Tibial nerve (tissue), 4 donors: Measurements from ENCODE around the gene ELOB. TPM values are rescaled to one million over a fixed set of nuclear protein-coding genes. Genes with fewer than 3 reads are reported as not detected.

ENCODE experiments used
- DNase-seq, 2 donors: peaks; one replicate each; pipeline ENCODE4 v3.0.0-alpha.2; 2019; ENCODE audit warnings: low spot score in 2 of 2
- H3K27ac ChIP-seq, 4 donors: fragments of 200-600 bp; sonication (generic) in 3 of 4; one replicate each; pipeline ENCODE4 v1.5.1; 2017 to 2019; ENCODE audit warnings: mild to moderate bottlenecking in 1 of 4
- H3K27me3 ChIP-seq, 2 donors: fragments of 200-600 bp; sonication (generic) in 1 of 2; one replicate each; pipeline versions ENCODE4 v1.5.1 to v1.6.0; 2017 to 2019
- H3K36me3 ChIP-seq, 3 donors: fragments of 200-600 bp; sonication (generic); one replicate each; pipeline ENCODE4 v1.5.1; 2018 to 2019
- H3K4me1 ChIP-seq, 4 donors: fragments of 200-600 bp; sonication (generic) in 3 of 4; one replicate each; pipeline ENCODE4 v1.5.1; 2017 to 2019
- H3K4me3 ChIP-seq, 4 donors: fragments of 200-600 bp; sonication (generic) in 3 of 4; one replicate each; pipeline ENCODE4 v1.5.1; 2017 to 2019; ENCODE audit warnings: mild to moderate bottlenecking in 1 of 4, moderate library complexity in 1 of 4
- H3K9me3 ChIP-seq, 4 donors: fragments of 200-600 bp; sonication (generic) in 3 of 4; one replicate each; pipeline ENCODE4 v1.5.1; 2017 to 2019
- EP300 ChIP-seq, 2 donors: sonication (generic); formaldehyde crosslinking; IDR thresholded peaks; one replicate each; pipeline ENCODE4 v1.6.1; 2017; ENCODE audit warnings: antibody characterized with exemption in 2 of 2, mild to moderate bottlenecking in 1 of 2
- POLR2A ChIP-seq, 2 donors: fragments of 450-650 bp; IDR thresholded peaks; one replicate each; pipeline ENCODE4 v1.6.1; 2017; ENCODE audit warnings: antibody characterized with exemption in 2 of 2, mild to moderate bottlenecking in 2 of 2, moderate library complexity in 2 of 2
- WGBS, 2 donors: methylation state at CpG; one replicate each; pipeline ENCODE4 v1.1.5; 2018; 5-methylcytosine and 5-hydroxymethylcytosine counted together
- total RNA-seq, 4 donors: library from RNA; depleted of rRNA; stranded (reverse); fragments of >200 nt; gene quantifications; one replicate each; pipeline ENCODE4 v1.1.0, GENCODE V29; 2016
- TF ChIP-seq, protein P1 (sequence below), 5 experiments: fragments of 200-600 bp in 3 of 5; fragments of 450-650 bp in 2 of 5; sonication (generic) in 3 of 5; IDR thresholded peaks; one replicate each; pipeline ENCODE4 v1.5.1; 2016 to 2019; ENCODE audit warnings: antibody characterized with exemption in 5 of 5, mild to moderate bottlenecking in 3 of 5, moderate library complexity in 2 of 5

ELOB gene
- total RNA-seq, 4 donors from 2014 or later, result 293 to 759 (median 513) TPM

DNA sequence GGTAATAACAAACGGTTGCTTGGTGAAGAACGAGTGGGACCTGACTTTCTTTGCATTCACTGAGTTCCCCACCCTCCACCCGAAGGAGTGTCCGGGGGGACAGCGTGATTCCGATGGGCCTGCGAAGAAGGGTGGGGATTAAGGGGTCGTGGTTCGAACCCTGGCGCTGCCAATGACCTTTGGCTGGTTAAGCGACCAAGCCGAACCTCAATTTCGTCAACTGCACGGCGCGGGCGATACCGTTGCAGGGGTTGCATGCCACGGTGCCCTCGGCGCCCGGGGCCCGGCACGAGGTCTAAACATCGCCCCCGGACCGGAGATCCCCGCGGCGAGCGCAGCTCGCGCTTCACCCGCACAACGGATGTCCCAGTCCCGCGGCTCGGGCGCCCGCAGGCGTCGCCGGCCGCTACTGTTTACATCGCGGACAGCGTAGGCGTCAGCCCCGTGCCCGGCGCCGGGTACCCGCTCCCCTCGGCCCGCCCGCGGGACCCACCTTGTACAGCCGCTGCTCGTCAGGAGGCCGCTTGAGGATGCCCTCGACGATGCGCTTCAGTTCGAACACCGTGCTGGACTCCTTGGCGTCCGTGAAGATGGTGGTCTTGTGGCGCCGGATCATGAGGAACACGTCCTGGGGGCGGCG lies 460 bp downstream of the ELOB start:
- Histone ChIP-seq H3K9me3 (no peaks in the 10 kb centered on the region), H3K27ac (peak overlapping the region; percentile 71 to 100 (median 88)), H3K36me3 (peaks cover 0 to 30% (median 4%) of the 10 kb centered on the region in 3 donors), H3K27me3 (no peaks in the 10 kb centered on the region), H3K4me3 (peak overlapping the region; percentile 96 to 100 (median 98)), H3K4me1 (peaks cover 0 to 67% (median 25%) of the 10 kb centered on the region in 4 donors)
- WGBS, 2 donors, result 1% methylated on average over 48 to 59 of the region's 72 CpGs
- no peak for DNase-seq
- TF ChIP-seq POLR2A (IDR thresholded peaks at IDR 0.05), result no peak
- TF ChIP-seq, protein P1, sequence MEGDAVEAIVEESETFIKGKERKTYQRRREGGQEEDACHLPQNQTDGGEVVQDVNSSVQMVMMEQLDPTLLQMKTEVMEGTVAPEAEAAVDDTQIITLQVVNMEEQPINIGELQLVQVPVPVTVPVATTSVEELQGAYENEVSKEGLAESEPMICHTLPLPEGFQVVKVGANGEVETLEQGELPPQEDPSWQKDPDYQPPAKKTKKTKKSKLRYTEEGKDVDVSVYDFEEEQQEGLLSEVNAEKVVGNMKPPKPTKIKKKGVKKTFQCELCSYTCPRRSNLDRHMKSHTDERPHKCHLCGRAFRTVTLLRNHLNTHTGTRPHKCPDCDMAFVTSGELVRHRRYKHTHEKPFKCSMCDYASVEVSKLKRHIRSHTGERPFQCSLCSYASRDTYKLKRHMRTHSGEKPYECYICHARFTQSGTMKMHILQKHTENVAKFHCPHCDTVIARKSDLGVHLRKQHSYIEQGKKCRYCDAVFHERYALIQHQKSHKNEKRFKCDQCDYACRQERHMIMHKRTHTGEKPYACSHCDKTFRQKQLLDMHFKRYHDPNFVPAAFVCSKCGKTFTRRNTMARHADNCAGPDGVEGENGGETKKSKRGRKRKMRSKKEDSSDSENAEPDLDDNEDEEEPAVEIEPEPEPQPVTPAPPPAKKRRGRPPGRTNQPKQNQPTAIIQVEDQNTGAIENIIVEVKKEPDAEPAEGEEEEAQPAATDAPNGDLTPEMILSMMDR (IDR thresholded peaks at IDR 0.05), result no peak
- no peak for TF ChIP-seq EP300 (IDR thresholded peaks at IDR 0.05)

DNA sequence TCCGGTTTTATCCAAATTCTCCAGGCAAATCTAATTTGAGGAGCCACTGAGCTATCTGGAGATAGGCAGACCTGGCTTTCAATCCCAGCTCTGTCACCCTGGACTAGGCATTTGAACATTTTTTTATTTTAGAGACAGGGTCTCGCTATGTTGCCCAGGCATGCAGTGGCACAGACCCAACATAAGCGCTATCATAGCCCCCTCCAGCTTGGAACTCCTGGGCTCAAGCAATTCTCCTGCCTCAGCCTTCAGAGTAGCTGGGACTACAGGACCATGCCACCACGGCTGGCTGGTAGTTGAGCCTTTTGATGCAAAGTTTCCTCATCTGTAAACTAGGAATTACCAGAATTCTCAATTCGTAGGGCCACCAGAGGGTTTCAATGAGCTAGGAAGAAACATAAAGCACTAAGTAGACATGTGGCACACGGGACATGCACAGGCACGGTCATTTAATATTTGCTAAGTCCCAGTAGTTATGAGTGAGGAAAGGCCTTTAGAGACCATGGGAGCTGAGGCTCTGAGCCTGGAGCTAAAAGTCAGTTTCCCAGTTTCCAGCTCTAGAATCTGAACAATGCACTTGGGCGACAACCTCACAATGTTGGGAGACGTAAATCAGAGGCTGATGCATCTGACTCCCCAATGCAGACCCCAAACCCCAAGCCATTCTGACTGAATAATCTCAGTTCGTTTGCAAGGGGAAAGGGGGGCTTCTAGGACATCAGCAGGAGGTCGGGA lies 1.1 kb downstream of the ELOB start:
- peak overlapping the region; percentile 5 to 100 (median 88) for H3K27ac ChIP-seq

DNA sequence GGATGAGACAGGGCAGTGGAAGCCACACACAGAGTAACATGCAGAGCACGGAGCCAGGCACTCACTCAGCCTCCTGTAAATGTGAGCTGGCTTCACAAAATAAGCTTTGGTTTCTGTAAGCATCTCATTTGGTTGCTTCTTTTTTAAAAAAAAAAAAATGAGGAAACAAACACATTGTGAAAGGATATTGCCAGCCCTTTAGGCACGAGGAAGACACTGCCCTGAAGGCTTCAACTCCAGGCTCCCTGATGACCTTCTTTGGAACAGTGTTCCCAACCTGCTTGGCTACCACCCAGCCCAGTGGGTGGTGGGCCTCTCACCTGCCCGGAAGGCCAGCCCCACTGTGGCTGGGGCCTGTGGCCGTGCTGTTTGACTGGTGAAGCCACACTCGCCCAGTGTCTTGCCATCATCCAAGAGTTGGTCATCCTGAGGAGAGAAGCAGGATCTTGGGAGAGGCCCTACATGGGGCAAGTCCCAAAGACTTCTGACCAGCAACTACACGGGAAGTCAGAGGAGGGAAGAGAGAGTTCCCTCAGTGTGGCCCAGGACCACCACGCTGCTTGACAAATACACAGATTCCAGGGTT lies 1.9 kb downstream of the ELOB start:
- peaks cover 2 to 44% (median 18%) of the 10 kb centered on the region in 3 donors for H3K36me3 ChIP-seq
- DNase-seq, result no peak
- peaks cover 0 to 81% (median 29%) of the 10 kb centered on the region in 4 donors for H3K4me1 ChIP-seq
- no peaks in the 10 kb centered on the region for H3K27me3 ChIP-seq
- 61 to 64% methylated on average over 7 of the region's 7 CpGs for WGBS, 2 donors
- H3K9me3 ChIP-seq, result no peaks in the 10 kb centered on the region
- TF ChIP-seq EP300 (IDR thresholded peaks at IDR 0.05), result no peak
- no peak for TF ChIP-seq POLR2A (IDR thresholded peaks at IDR 0.05)
- TF ChIP-seq, protein P1 (IDR thresholded peaks at IDR 0.05), result no peak
- peak overlapping the region; percentile 5 to 100 (median 62) for H3K27ac ChIP-seq
- H3K4me3 ChIP-seq, result peak overlapping the region in 1 of 4 donors; percentile 97

More for the DNA sequence above, 1.1 kb downstream of the ELOB start:
- Histone ChIP-seq H3K36me3 (peaks cover 0 to 37% (median 11%) of the 10 kb centered on the region in 3 donors), H3K4me3 (peak overlapping the region; percentile 96 to 100 (median 98)), H3K4me1 (peaks cover 0 to 74% (median 27%) of the 10 kb centered on the region in 4 donors), H3K27me3 (no peaks in the 10 kb centered on the region), H3K9me3 (no peaks in the 10 kb centered on the region)
- TF ChIP-seq, protein P1 (IDR thresholded peaks at IDR 0.05), result no peak
- TF ChIP-seq EP300 (IDR thresholded peaks at IDR 0.05) (no peak), POLR2A (IDR thresholded peaks at IDR 0.05) (no peak)
- 38 to 45% methylated on average over 11 of the region's 11 CpGs for WGBS, 2 donors
- DNase-seq, result no peak

DNA sequence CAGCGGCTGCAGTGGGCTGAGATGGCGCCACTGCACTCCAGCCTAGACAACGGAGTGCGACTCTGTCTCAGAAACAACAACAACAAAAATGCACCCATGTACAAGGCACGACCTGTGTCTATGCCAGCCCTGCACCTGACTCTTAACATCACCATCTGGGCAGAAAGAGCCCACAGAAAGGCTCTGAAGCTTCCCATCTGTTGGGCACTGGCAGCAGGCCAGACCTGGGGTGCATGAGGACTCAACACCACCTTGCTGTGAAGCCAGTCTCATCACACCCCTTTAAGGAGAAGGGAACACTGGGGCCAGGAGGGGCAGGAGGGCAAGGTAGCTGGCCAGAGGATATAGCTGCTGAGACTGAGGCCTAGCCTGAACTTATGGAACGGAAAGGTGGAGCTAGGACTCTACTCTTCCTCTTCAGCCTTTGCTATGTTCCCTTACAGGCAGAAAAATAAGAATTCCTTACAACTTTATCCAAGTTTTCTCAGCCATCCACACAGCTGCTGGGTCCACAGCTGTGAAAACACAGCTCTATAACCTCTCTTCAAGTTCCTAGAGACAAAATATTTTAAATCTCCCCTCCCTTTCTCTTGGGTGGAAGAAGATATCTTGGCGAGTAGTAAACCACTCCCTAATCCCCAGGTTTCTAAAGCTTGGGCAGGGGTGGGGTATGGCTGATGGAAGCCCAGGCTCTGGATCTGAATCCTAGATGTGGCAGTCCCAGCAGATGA lies 2.8 kb downstream of the ELOB start:
- Histone ChIP-seq H3K4me3 (no peak overlapping the region), H3K9me3 (no peaks in the 10 kb centered on the region), H3K36me3 (peaks cover 2 to 53% (median 25%) of the 10 kb centered on the region in 3 donors), H3K27ac (peak overlapping the region; percentile 3 to 100 (median 48)), H3K27me3 (no peaks in the 10 kb centered on the region), H3K4me1 (peaks cover 0 to 84% (median 30%) of the 10 kb centered on the region in 4 donors)
- 70 to 82% methylated on average over 6 to 7 of the region's 7 CpGs for WGBS, 2 donors
- TF ChIP-seq, protein P1 (IDR thresholded peaks at IDR 0.05), result no peak
- TF ChIP-seq EP300 (IDR thresholded peaks at IDR 0.05), result no peak
- TF ChIP-seq POLR2A (IDR thresholded peaks at IDR 0.05), result no peak
- DNase-seq, result no peak
